ENCODE data around the gene SLC9A3. TPM values are rescaled to one million over a fixed set of nuclear protein-coding genes. Genes with fewer than 3 reads are reported as not detected.

SLC9A3 gene
- total RNA-seq, 1 donor from 2014 or later: 0.79 TPM

GRCh38 chr5:446066-446882, 78.0 kb downstream of the SLC9A3 start:
- DNase-seq (ENCODE audit: low read depth in 2 of 2): no peak

- DNase-seq (ENCODE audit: low read depth in 2 of 2): no peak
Measured at GRCh38 chr5:445591-445990, 78.7 kb downstream of the SLC9A3 start.

GRCh38 chr5:444226-444625, 80.0 kb downstream of the SLC9A3 start:
- no peak for DNase-seq (ENCODE audit: low read depth in 2 of 2)

- peak in 1 of 2 donors; percentile 25 for DNase-seq (ENCODE audit: low read depth in 2 of 2)
Measured at GRCh38 chr5:443239-444151, 80.8 kb downstream of the SLC9A3 start.

GRCh38 chr5:442335-443238, 81.7 kb downstream of the SLC9A3 start, which contains the start of gene EXOC3:
EXOC3 (plus strand) TSS chr5:443176; CDS start chr5:446206, 3,030 bp downstream.
- DNase-seq (ENCODE audit: low read depth in 2 of 2): peak; percentile 71 to 72

- no peak for DNase-seq (ENCODE audit: low read depth in 2 of 2)
Measured at GRCh38 chr5:441996-442334, 82.3 kb downstream of the SLC9A3 start.

GRCh38 chr5:440401-441201, 83.6 kb downstream of the SLC9A3 start:
- DNase-seq (ENCODE audit: low read depth in 2 of 2): no peak

GRCh38 chr5:439636-440035, 84.6 kb downstream of the SLC9A3 start:
- no peak for DNase-seq (ENCODE audit: low read depth in 2 of 2)

GRCh38 chr5:439181-439580, 85.1 kb downstream of the SLC9A3 start:
- no peak for DNase-seq (ENCODE audit: low read depth in 2 of 2)

GRCh38 chr5:438481-438981, 85.7 kb downstream of the SLC9A3 start:
- DNase-seq (ENCODE audit: low read depth in 2 of 2): no peak

- DNase-seq (ENCODE audit: low read depth in 2 of 2): no peak
Measured at GRCh38 chr5:437281-437771, 86.9 kb downstream of the SLC9A3 start.

GRCh38 chr5:436641-436975, 87.6 kb downstream of the SLC9A3 start:
- DNase-seq (ENCODE audit: low read depth in 2 of 2): no peak

GRCh38 chr5:435961-436640, 88.1 kb downstream of the SLC9A3 start:
- DNase-seq (ENCODE audit: low read depth in 2 of 2): peak; percentile 48

- no peak for DNase-seq (ENCODE audit: low read depth in 2 of 2)
Measured at GRCh38 chr5:435156-435790, 89.0 kb downstream of the SLC9A3 start.

- DNase-seq (ENCODE audit: low read depth in 2 of 2): no peak
Measured at GRCh38 chr5:434443-435146, 89.7 kb downstream of the SLC9A3 start.

GRCh38 chr5:433836-434235, 90.4 kb downstream of the SLC9A3 start:
- no peak for DNase-seq (ENCODE audit: low read depth in 2 of 2)

- no peak for DNase-seq (ENCODE audit: low read depth in 2 of 2)
Measured at GRCh38 chr5:432928-433791, 91.1 kb downstream of the SLC9A3 start.
